Epithelial cell of prostate (primary cell): Measurements from ENCODE around the gene CFAP20DC.
A peak's percentile ranks its signal among the peaks of the same experiment; 100 is the strongest.
"Not testable (repeated sequence)": the region's sequence is repeated elsewhere in the genome, so short reads cannot be mapped to it uniquely, and the experiment has no call there.

Experiments
- DNase-seq: peaks from one replicate; pipeline ENCODE4 v3.0.0-alpha.2; 2011; ENCODE audit warnings: low read depth, low spot score
- H3K27ac ChIP-seq: fragments of 450-650 bp; 2 replicates; pipeline ENCODE4 v1.5.1; 2017; ENCODE audit warnings: mild to moderate bottlenecking

The CFAP20DC gene

DNA sequence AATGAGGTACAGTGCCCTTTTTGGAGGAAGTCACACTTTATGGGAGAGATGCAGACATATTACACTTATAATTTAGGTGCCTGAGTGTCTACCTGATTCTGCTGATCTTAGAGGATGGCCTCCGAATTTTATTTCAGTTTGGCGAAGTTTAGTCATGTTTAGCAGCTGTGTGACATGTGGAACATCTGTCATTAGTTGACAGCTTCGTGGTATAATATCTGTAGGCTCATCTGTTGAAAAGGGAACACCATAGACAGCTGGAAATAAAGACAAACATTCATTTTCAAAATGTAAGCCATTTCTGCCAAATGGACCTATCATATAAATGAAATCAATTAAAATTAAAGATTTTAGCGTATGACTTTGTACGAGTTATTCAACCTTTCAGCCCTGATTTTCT, 165.4 kb downstream of the CFAP20DC start:
- no peak for DNase-seq
- no peak overlapping the region for H3K27ac ChIP-seq

DNA sequence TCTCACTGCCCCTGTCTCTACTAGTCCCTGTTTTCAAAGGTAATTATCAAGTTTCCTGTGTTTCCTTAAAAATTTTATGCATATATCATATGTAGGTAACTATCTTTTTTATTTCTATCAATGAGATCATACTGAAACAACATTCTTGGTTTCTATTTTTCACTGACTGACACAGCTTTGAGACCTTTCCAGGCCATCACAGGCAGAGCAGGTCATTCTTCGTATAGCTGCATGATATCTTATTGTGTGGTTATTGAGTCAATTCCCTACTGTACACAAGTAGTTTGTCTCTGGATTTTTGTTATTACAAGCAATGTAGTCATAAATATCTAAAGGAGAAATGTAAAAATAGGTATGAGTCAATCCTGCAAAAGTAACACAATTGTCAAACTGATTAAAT, 169.6 kb downstream of the CFAP20DC start:
- DNase-seq, result peak; percentile 58
- H3K27ac ChIP-seq, result peak overlapping the region; percentile 79

DNA sequence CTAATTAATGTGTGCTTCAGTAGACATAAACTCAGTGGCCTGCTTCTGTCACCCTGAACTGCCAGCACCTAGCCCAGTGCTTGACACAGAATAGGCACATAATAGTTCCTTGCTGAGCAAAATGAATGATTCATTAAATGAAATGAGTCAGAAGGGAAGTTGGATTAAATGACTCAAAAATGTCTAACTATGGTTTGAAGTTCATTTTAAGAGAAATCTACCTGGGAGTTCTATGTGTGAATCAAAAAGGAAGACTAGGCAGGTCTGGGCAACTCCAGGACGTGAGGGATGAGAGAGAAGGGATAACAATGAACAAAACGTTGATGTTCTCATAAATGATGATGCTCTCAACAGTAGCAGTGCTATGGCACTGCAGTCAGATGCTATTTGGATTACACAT, 175.0 kb downstream of the CFAP20DC start:
- peak overlapping the region; percentile 99 for H3K27ac ChIP-seq
- DNase-seq, result peak; percentile 94

DNA sequence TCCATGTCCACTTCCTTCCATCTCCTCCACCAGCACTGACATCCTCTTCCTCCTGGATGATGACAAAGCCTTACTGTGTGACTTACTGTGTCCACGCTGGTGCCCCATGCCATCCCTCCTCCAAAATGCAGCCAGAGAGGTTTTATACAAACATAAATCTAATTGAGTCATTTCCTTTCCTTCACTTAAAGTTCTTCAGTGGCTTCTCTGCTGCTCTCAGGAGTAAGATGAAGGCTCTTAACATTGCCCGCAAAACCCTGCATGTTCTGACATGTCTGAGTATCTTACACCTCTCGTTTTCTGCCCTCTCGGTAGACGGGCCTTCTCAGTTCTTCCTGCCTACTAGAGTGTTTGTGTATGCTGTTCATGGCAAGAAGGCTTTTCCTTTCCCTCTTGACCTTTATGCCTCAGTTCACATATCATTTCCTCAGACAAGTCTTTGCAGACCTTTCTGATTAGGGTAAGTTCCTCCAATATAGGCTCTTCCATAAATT, 175.5 kb downstream of the CFAP20DC start:
- peak; percentile 93 for DNase-seq
- H3K27ac ChIP-seq, result peak overlapping the region; percentile 99

DNA sequence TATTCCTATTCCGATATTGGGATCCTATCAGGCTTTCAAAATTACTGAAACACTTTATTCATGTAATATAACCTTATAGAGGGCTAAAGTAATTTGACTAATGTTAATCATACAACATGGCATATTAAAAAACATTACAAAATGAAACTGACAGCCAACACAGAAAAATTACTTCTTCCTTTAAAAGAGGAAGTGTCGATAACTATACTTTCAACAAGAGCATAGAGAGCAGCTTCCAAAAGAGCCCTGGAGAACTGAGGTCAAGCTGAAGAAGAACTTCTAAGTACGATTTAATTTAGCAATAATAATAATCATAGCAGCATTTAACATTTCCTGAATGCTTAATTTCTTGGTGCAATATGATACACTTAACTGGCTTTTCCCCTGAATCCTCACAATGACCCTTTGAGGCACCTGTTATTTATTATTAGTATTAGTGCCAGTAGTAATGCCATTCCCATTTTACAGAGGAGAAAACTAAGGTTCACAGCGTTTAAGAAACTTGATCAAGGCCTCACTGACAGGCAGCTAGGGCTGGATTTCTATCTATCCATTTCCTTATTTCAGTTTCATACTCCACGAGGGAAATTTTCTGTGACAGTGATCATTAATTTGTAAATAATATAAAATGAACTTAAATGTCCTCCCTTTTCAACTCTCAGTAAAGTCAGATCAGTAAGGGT, 181.6 kb downstream of the CFAP20DC start:
- no peak for DNase-seq
- no peak overlapping the region for H3K27ac ChIP-seq

DNA sequence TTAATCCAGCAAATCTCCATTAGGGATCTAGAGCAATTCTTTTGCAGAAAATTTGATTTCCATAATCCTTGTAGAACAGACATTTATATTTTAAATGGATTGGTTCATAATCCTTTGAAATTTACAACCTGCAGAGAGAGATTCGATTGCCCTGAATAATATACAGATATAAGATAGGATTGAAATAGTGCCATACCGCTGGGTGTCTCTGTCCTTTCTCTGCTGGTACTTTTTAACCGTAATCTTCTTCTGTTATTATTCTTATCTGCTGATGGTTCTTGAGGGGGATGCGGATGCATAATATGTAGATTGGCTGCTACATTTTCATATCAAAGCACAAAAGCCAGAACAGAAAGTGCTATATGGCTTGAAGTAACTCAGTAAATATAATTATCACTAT, 182.2 kb downstream of the CFAP20DC start:
- no peak overlapping the region for H3K27ac ChIP-seq

DNA sequence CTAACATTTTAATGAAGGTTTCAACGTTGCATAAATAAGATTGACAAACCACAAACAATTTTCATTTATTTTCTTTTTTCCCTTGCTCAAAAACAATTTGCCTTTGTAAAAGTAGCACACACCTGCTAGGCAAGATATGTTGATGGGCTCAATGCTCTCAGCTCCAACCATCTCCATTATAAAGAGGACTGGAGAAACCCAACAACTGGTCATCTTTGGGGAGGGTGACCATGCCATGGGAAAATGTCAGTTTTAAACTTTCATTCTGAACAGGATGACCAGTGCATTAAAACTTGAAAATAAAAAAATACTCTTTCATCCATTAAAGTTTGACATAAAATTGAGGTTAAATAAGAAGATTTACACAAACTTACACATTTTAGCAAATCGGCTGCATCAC, 183.7 kb downstream of the CFAP20DC start:
- no peak overlapping the region for H3K27ac ChIP-seq
- DNase-seq, result no peak

More for the DNA sequence above, 182.2 kb downstream of the CFAP20DC start:
- DNase-seq, result no peak

DNA sequence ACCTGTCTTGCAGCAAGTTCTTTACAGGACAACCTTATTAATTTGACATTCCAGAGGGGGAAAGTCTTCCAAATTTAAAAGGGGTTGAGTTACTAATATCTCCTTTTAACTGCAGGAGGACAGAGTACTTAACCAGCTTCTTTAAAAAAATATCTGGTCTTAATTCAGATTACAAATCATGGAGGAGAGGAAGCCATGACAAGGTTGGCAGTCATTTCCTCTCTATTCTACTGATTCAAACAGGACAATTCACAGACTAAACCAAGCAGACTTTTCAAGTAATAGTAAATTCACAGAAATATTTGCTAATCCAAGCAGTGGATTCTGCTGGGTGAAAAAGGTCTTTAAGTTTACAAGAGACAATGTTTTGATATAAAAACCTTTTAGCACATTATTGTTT, 185.3 kb downstream of the CFAP20DC start:
- no peak overlapping the region for H3K27ac ChIP-seq
- DNase-seq, result no peak

DNA sequence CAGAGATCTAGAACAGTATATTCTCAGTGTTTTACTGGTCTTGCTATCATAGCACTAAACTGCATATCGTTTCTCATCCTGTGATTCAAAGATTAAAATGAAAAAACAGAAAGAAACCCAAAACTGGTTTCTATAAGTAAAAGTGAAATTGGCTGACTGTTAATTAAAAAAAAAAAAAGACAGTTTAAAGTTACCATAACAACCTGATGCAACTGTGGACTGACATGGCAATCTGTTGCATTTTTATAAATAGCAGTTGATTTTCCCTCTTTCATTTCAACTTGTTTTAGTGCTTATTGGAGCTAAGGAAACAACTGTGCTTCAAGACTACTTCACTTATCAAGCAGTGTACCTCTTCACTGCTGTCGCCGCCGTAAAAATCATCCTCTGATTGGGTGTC, 186.6 kb downstream of the CFAP20DC start:
- no peak overlapping the region for H3K27ac ChIP-seq
- no peak for DNase-seq

DNA sequence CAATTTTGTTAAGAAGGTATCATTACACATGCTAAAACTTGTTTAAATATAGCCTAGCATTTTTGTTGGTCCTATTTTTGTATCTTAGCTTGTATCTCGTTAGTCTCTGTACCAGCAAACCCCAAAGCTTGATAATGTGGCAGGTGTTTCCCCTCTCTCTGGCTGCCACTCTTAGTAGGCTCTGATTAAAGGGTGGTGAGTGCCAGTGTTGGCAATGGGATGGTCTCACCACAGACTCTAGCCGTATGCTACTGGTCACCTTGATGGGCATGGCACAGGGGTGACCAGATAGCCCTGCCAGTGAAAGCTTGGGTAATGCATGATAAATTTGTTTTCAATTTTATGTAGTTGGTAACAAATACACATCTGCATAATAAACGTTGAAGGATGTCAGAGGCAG, 188.3 kb downstream of the CFAP20DC start:
- no peak overlapping the region for H3K27ac ChIP-seq
- no peak for DNase-seq

DNA sequence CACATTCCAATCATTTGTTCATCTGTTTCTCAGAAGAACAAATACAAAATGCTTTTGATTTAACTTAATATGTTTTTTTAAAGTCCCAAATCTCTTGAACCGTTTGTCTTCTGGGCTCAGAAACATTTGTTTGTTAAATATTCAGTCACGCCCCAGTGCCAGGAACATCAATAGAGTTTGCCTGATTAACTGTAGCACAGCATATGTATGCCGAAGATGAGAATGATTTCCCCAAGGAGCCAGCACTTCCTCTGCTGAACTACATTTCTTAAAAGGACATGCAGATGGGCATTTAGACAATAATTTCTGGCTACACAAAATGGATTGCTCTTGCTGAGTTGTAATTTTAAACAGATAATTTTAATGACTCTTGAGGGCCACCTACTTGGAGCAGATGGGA, 191.7 kb downstream of the CFAP20DC start:
- DNase-seq, result no peak
- no peak overlapping the region for H3K27ac ChIP-seq

DNA sequence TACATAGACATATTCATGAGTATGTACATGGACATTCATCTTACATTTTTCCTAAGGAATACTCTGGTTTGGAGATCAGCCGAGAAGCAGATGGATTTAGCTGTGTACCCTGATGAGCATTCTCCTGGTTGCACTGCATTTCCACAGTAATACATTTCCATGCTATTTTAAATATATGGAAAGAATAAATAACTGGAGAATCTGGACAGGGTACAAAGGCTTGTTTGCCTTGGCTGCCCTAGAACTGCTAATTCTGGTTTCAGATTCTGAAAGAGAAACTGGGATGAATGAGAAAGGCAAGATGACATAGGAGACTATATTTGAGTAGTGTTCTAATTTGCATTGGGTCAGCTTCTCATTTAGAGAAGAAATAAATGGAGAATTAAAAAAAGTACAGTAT, 192.4 kb downstream of the CFAP20DC start:
- no peak overlapping the region for H3K27ac ChIP-seq
- no peak for DNase-seq

DNA sequence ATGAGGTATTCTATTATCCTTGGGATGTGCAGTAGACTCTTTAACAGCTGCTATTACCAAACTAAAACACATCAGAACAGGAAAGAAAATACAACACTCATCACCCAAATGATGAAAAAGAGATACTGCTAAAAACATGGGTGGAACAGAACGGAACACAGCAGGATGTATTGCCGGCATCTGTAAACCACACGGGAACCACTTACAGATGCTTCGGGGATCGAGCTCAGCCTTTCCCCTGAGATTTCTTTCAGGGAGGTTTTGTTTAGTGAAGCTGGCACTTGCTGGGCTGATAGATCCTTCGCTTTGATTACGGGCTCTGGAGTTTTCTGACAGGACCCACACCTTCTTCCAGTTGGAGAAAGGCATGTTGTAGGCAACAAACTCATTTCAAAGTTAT, 201.0 kb downstream of the CFAP20DC start:
- no peak for DNase-seq
- no peak overlapping the region for H3K27ac ChIP-seq

DNA sequence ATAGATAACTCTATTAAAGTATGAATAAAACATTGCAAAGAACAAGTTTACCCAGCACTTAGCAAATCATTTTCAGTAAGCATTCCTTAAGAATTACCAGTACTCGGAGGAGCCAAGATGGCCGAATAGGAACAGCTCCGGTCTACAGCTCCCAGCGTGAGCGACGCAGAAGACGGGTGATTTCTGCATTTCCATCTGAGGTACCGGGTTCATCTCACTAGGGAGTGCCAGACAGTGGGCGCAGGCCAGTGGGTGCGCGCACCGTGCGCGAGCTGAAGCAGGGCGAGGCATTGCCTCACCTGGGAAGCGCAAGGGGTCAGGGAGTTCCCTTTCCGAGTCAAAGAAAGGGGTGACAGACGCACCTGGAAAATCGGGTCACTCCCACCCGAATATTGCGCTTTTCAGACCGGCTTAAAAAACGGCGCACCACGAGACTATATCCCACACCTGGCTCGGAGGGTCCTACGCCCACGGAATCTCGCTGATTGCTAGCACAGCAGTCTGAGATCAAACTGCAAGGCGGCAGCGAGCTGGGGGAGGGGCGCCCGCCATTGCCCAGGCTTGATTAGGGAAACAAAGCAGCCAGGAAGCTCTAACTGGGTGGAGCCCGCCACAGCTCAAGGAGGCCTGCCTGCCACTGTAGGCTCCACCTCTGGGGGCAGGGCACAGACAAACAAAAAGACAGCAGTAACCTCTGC, 207.6 kb downstream of the CFAP20DC start:
- DNase-seq, H3K27ac ChIP-seq: not testable (repeated sequence)

DNA sequence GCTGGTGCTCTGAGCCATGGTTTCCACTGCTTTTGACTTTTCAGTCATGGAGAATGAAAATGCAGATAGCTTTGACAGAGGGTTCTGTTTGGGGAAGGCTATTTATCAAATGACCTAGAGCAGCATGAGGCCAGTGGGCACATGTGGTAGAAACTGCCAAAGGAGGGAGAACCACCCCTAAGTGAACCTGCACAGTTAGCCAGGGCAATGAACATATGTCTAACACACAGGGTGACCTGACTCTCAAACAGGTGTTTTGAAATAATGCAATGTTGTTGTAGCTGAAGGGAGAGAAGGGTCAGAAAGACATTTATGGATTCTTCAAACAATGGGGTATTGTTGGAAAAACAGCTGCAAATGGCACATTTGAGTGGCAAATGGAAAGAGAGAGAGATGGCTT, 208.9 kb downstream of the CFAP20DC start:
- no peak for DNase-seq
- H3K27ac ChIP-seq, result no peak overlapping the region

DNA sequence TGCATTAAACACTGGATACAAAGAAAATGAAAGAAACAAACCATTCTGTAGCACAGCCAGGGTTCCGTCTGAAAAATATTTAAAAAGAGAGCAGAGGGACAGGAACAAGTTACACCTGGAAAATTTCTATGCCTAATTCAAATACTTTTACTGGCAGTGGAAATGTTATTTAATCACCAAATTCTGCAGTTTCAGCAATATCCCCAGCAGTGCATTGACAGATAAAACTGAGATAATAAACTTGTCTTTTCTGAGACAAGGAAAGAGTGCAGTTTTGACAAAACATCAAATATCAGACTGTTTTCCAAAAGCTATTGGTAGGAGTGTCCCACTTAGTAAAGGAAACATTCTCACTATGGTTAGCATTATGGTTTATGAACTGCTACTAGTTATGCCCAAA, 209.9 kb downstream of the CFAP20DC start:
- H3K27ac ChIP-seq, result no peak overlapping the region
- no peak for DNase-seq

DNA sequence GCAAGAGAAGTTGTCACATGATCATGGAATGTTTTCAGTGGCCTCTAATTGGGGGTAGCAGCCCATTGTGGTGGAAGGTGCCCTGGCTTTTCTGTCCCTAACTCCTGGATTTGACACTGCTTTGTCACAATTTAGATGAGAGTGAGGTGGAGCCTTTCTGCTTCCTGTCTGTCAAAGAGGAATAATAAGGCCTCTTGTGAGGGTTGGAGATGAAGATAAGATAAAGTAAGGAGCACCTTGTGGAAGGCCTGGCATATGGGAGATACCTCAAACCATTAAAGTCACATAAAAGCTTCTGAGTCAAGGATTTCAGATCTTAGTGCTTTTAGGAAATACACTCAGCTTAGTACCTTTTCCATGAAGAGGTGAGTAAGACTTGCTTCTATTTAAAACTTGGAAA, 210.6 kb downstream of the CFAP20DC start:
- H3K27ac ChIP-seq, result no peak overlapping the region
- no peak for DNase-seq

DNA sequence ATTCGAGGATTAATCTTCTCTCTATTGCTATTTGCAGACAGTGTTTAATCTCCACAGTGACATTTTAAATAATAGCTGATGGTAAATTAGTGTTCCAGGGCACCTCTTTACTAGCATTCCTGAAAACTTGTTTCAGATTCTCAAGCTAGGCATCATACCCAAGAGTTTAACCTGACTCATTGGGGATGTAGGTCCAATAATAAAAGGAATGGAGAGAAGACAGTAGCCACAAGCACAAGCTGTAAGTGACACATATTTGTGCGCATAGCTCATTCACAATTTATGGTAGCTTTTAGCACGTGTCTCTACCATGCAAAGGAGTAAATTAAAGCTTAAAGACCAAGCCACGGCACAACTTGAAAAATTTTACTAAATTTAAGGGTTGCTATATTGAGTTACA, 212.0 kb downstream of the CFAP20DC start:
- DNase-seq, result no peak
- H3K27ac ChIP-seq, result no peak overlapping the region

DNA sequence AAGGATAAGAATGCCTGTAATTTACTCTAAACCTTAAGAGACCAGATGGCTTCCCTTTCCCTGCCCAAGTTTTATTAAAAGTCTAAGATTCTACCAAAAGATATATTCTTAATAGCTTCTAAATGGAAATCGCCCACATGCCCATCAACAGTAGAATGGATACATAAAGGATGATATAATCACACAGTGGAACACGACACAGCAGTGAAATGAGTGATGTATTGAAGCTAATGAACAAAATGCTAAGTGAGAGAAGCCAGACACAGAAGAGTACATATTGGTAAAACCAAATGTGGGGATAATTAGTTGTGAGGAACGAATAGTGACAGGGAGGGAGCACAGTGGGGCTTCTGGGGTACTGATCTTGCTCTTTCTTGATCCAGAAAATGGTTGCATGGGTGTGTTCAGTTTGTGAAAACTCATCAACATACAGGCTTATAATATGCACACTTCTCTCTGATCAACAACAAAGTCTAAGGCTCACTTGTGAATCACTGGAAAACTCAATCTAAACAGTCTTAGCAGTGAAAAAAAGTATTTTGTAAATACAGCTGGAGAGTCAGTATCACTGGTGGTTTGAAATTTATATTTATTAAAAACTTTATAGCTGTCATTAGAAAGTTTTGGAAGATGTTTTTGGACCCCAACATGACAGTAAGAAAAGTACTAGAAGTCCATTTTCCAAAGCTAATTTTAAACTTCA, 212.5 kb downstream of the CFAP20DC start:
- H3K27ac ChIP-seq, result no peak overlapping the region
- no peak for DNase-seq

DNA sequence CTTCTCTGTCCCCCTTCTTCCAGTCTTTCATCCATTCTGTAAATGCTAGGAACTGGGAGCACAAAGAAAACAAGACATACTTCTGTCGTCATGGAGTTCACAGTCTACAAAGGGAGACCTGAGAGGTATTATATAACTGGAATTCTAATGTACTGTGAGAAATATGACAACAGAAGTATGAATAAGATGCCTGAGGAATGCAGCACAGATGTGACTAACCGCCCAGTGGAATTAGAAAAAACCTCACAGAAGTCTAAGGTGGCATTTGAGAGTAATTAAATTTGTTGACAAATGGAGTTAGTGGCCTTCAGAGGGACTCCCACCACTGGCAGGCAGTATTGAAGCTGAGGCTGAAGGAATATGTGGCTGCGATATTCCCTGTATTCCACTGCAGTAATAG, 214.7 kb downstream of the CFAP20DC start:
- DNase-seq, result no peak
- no peak overlapping the region for H3K27ac ChIP-seq

DNA sequence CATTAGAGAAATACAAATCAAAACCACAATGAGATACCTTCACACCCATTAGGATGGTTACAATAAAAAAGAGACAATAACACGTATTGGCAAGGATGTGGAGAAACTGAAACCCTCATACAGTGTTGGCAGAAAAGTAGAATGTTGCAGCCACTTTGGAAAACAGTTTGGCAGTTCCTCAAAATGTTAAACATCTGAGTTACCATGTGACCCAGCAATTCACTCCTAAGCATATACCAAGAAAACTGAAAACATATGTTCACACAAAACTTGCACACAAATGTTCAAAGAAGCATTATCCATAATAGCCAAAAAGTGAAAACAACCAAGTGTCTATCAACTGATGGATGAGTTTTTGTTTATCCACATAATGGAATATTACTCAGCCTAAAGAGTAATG, 216.3 kb downstream of the CFAP20DC start:
- no peak overlapping the region for H3K27ac ChIP-seq
- no peak for DNase-seq
